Measurements from ENCODE around the gene ANKRD17.

Gene ANKRD17

GRCh38 chr4:73129319-73129718, 129.3 kb downstream of the ANKRD17 start:
- DNase-seq (ENCODE audit: low read depth, low spot score), result no peak

GRCh38 chr4:73127839-73128453, 130.7 kb downstream of the ANKRD17 start:
- no peak for DNase-seq (ENCODE audit: low read depth, low spot score)

GRCh38 chr4:73109493-73109892, 149.1 kb downstream of the ANKRD17 start:
- no peak for DNase-seq (ENCODE audit: low read depth, low spot score)

GRCh38 chr4:73104695-73105094, 153.9 kb downstream of the ANKRD17 start:
- no peak for DNase-seq (ENCODE audit: low read depth, low spot score)

- DNase-seq (ENCODE audit: low read depth, low spot score), result no peak
Measured at GRCh38 chr4:73103799-73104503, 154.6 kb downstream of the ANKRD17 start.

- no peak for DNase-seq (ENCODE audit: low read depth, low spot score)
Measured at GRCh38 chr4:73099143-73099542, 159.5 kb downstream of the ANKRD17 start.

- DNase-seq (ENCODE audit: low read depth, low spot score), result no peak
Measured at GRCh38 chr4:73098713-73099112, 159.9 kb downstream of the ANKRD17 start.

GRCh38 chr4:73098016-73098415, 160.6 kb downstream of the ANKRD17 start:
- DNase-seq (ENCODE audit: low read depth, low spot score), result no peak

- DNase-seq (ENCODE audit: low read depth, low spot score), result no peak
Measured at GRCh38 chr4:73092868-73093267, 165.7 kb downstream of the ANKRD17 start.

GRCh38 chr4:73090738-73091137, 167.9 kb downstream of the ANKRD17 start:
- DNase-seq (ENCODE audit: low read depth, low spot score), result no peak

- no peak for DNase-seq (ENCODE audit: low read depth, low spot score)
Measured at GRCh38 chr4:73087871-73088270, 170.7 kb downstream of the ANKRD17 start.

- no peak for DNase-seq (ENCODE audit: low read depth, low spot score)
Measured at GRCh38 chr4:73086095-73086868, 172.3 kb downstream of the ANKRD17 start.

GRCh38 chr4:73080789-73081188, 177.8 kb downstream of the ANKRD17 start:
- no peak for DNase-seq (ENCODE audit: low read depth, low spot score)

- no peak for DNase-seq (ENCODE audit: low read depth, low spot score)
Measured at GRCh38 chr4:73075832-73076231, 182.8 kb downstream of the ANKRD17 start.

- no peak for DNase-seq (ENCODE audit: low read depth, low spot score)
Measured at GRCh38 chr4:73070074-73070390, 188.6 kb downstream of the ANKRD17 start.

GRCh38 chr4:73069338-73070073, 189.1 kb downstream of the ANKRD17 start, which contains the start of gene COX18:
COX18 (minus strand) TSS chr4:73069716; CDS start chr4:73069649, 67 bp downstream.
- DNase-seq (ENCODE audit: low read depth, low spot score), result peak; percentile 68

GRCh38 chr4:73068491-73069337, 189.9 kb downstream of the ANKRD17 start:
- DNase-seq (ENCODE audit: low read depth, low spot score), result no peak

GRCh38 chr4:73067971-73068394, 190.6 kb downstream of the ANKRD17 start:
- no peak for DNase-seq (ENCODE audit: low read depth, low spot score)

- no peak for DNase-seq (ENCODE audit: low read depth, low spot score)
Measured at GRCh38 chr4:73066928-73067327, 191.7 kb downstream of the ANKRD17 start.

GRCh38 chr4:73066445-73066844, 192.2 kb downstream of the ANKRD17 start:
- no peak for DNase-seq (ENCODE audit: low read depth, low spot score)

- DNase-seq (ENCODE audit: low read depth, low spot score), result no peak
Measured at GRCh38 chr4:73064536-73064935, 194.1 kb downstream of the ANKRD17 start.

Data from iPS DF 19.7 (cell line).